Right cardiac atrium (tissue), 5 donors: Measurements from ENCODE around the gene PSMA2. TPM values are rescaled to one million over a fixed set of nuclear protein-coding genes. Genes with fewer than 3 reads are reported as not detected.
"Not testable (repeated sequence)": the region's sequence is repeated elsewhere in the genome, so short reads cannot be mapped to it uniquely, and the experiment has no call there.

Source experiments
- ATAC-seq, 2 donors: fragments of 200-7000 bp; cut with Tn5 transposase; one replicate each; pipeline versions ENCODE4 v1.8.0 to v1.9.1; 2020; ENCODE audit warnings: moderate library complexity in 2 of 2, mild to moderate bottlenecking in 1 of 2
- DNase-seq, 3 donors: peaks; one replicate each; pipeline ENCODE4 v3.0.0-alpha.2; 2020
- H3K27ac ChIP-seq: one replicate; pipeline ENCODE4 v1.5.1; 2013; ENCODE audit warnings: mild to moderate bottlenecking, low read length, control low read depth, moderate library complexity
- H3K27me3 ChIP-seq: one replicate; pipeline ENCODE4 v1.6.1; 2013; ENCODE audit not compliant: control insufficient read depth, insufficient read depth
- H3K4me1 ChIP-seq: one replicate; pipeline ENCODE4 v1.6.1; 2013; ENCODE audit warnings: low read length; ENCODE audit not compliant: control insufficient read depth, insufficient read depth
- H3K4me3 ChIP-seq: one replicate; pipeline ENCODE4 v1.5.1; 2013; ENCODE audit warnings: low read length, control low read depth
- H3K9me3 ChIP-seq: one replicate; pipeline ENCODE4 v1.6.1; 2013; ENCODE audit warnings: low read length; ENCODE audit not compliant: control insufficient read depth
- WGBS: extraction: QIAGEN DNeasy Blood & Tissue Kit; methylation state at CpG from one replicate; pipeline ENCODE4 v1.1.7; 2013; 5-methylcytosine and 5-hydroxymethylcytosine counted together
- intact Hi-C, 4 donors: fragments of 100-400 bp; cut with DNase I; formaldehyde crosslinking; loops; one replicate each; pipeline versions ENCODE4 v1.11.0 to v1.14.0; 2022 to 2023
- polyA plus RNA-seq: library from polyadenylated mRNA; stranded (reverse); fragments of 200-250 nt; gene quantifications from one replicate; pipeline ENCODE4 v1.2.3, GENCODE V29; 2013
- total RNA-seq, 4 donors: library from RNA; stranded (reverse); fragmentation: NEBNext Ultra II Directional; extraction: Animal tissue kit (Norgen Biotek cat#: 25700); gene quantifications; one replicate each; pipeline ENCODE4 v1.2.1, GENCODE V29; 2021
- donor health status: healthy with polysubstance abuse.
- donor health status: DM: no; HTN: yes; CAD: no.
- donor health status: DM: no; HTN: no; CAD: no.
- donor health status: DM: no; HTN: yes; CAD: no; lungs with severe emphysema.
- donor health status: DM: yes; HTN: yes; CAD: no.

Gene PSMA2
- total and polyA plus RNA-seq, 5 donors: 64.4 to 119 (median 77.2) TPM

DNA sequence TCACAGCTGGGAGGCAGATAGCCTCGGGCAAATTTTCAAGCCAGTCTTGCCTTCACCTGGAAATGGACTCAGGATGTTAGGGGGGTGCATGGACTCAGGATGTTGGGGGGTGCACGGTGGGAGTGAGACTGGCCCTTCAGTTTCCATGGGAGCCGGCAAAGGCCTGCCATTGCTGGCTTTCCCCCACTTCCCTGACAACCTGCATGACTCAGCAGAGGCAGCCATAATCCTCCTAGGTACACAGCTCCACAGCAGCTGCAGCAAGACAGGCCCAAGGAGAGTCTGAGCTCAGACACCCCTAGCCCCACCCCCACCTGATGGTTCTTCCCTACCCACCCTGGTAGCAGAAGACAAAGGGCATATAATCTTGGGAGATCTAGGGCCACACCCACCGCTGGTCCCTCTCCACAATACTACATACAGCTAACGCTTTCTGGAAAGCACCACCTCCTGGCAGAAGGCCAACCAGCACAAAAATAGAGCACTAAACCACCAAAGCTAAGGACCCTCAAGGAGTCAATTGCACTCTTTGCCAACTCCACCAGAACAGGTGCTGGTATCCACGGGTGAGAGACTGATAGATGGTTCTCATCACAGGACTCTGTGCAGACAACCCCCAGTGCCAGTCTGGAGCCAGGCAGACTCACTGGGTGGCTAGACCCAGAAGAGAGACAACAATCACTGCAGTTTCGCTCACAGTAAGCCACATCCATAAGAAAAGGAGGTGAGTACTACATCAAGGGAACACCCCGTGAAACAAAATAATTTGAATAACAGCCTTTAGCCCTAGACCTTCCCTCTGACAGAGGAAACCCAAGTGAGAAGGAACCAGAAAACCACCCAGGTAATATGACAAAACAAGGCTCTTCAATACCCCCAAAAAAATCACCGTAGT is 38.4 kb downstream of the PSMA2 start:
- intact Hi-C loops: no loop called here
- 73% methylated on average over 9 of the region's 9 CpGs for WGBS
- no peaks in the 10 kb centered on the region for H3K27me3 ChIP-seq
- no peak overlapping the region for H3K4me3 ChIP-seq
- H3K27ac ChIP-seq: no peak overlapping the region
- DNase-seq (no peak), ATAC-seq (no peak)
- H3K4me1 ChIP-seq: no peaks in the 10 kb centered on the region
- no peaks in the 10 kb centered on the region for H3K9me3 ChIP-seq

DNA sequence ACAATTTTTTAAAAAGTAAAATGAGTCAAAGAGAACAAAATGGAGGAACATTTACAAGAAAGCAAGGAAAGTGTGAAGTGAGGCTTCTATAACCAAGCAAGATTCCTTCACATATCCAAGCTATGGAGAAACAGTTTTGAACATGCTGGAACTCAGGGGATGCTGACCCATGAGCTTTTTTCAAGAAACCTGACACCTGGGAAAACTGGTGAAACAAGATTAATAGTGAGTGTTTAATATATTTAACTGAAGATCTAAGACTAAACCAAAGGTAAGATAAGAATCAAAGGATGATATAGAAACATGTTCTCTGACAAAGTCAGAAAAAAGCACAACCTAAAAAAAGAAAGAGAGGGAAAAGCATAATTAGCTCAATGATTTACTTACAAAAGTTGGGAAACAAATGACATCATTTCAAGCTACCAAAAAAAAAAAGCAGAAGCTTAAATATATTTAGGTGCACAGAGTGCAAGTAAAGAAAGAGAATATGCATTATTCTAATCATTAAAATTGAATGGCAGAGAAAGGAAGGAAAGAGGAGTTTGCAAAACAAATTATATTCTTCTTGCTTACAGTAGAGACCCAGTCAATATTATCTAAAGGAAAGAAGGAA is 45.0 kb downstream of the PSMA2 start:
- Histone ChIP-seq H3K4me3 (no peak overlapping the region), H3K27me3 (no peaks in the 10 kb centered on the region), H3K4me1 (no peaks in the 10 kb centered on the region), H3K27ac (no peak overlapping the region), H3K9me3 (no peaks in the 10 kb centered on the region)
- DNase-seq (no peak), ATAC-seq (no peak)
- intact Hi-C loops: no loop called here

DNA sequence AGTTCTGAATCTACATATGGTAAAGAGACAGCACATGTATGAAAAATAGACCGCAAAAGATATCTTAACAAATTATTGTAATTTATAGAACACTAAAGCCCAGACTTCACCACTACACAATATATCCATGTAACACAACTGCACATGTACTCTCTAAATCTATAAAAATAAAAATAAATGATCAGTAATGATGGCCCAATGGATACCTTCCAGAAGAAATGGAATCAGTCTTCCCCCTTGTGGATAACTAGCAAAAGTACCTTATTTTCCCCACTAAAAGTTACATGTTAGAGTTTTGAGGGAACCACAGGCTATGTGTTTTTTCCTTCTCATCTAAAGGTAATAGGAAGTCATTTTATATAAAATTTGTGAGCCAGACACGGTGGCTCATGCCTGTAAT is 45.8 kb downstream of the PSMA2 start:
- Histone ChIP-seq H3K27me3 (no peaks in the 10 kb centered on the region), H3K4me1 (no peaks in the 10 kb centered on the region), H3K9me3 (no peaks in the 10 kb centered on the region), H3K27ac (no peak overlapping the region), H3K4me3 (no peak overlapping the region)
- no peak for ATAC-seq
- DNase-seq: no peak
- intact Hi-C loops: no loop called here
- WGBS: 83% methylated on average over 2 of the region's 2 CpGs

DNA sequence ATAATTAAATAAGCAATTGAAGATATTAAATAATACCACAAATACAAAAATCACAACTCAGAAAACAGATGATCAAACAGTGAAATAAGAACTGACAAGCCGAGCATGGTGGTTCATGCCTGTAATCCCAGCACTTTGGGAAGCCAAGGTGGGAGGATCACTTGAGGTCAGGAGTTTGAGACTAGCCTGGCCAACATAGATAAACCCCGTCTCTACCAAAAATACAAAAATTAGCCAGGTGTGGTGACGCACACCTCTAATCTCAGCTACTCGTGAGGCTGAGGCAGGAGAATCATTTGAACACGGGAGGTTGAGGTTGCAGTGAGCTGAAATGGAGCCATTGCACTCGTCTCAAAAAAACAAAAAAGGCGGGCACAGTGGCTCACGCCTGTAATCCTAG is 46.8 kb downstream of the PSMA2 start:
- H3K9me3 ChIP-seq, H3K27me3 ChIP-seq, ATAC-seq, H3K4me1 ChIP-seq, DNase-seq, H3K27ac ChIP-seq, intact Hi-C loops, H3K4me3 ChIP-seq: not testable (repeated sequence)
- WGBS: 96% methylated on average over 8 of the region's 8 CpGs

DNA sequence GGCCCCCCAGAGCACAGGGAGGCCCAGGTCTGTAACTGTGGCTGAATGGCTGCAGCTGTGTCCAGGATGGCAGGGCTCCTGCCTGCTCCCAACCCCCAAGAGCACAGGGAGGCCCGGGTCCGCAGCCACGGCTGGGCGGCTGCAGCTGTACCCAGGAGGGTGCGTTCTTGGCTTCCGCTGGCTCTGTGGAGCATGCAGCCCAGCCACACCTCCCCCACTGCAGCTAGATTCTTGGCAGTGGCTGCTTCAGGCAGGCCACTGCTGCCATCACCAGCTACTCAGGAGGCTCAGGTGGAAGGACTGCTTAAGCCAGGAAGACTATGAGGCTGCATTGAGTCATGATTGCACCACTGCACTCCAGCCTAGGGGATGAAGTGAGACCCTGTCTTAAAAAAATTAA is 48.0 kb downstream of the PSMA2 start:
- Histone ChIP-seq H3K9me3 (no peaks in the 10 kb centered on the region), H3K27me3 (no peaks in the 10 kb centered on the region), H3K4me1 (no peaks in the 10 kb centered on the region), H3K27ac (no peak overlapping the region), H3K4me3 (no peak overlapping the region)
- DNase-seq (no peak), ATAC-seq (no peak)
- 87% methylated on average over 6 of the region's 6 CpGs for WGBS
- intact Hi-C loops: no loop called here

DNA sequence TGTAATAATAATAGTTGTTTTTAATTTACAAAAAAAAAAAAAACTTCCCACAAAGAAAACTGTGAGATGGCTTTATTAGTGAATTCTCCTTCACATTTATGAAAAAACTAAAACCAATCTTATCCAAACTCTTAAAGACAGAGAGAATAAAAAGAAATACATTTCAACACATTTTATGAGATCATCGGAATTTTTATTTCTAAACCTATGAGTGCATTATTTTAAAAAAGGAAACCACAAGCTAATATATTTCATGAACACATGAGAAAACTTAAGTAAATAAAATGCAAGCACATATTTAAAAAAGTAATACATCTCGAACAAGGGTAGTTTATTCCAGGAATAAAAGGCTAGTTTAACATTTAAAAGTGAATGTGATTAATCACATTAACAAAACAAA is 51.6 kb downstream of the PSMA2 start:
- DNase-seq (no peak), ATAC-seq (no peak)
- H3K4me3 ChIP-seq: no peak overlapping the region
- no peak overlapping the region for H3K27ac ChIP-seq
- no peaks in the 10 kb centered on the region for H3K27me3 ChIP-seq
- no peaks in the 10 kb centered on the region for H3K9me3 ChIP-seq
- no peaks in the 10 kb centered on the region for H3K4me1 ChIP-seq
- intact Hi-C loops: no loop called here
- 76% methylated on average over 2 of the region's 2 CpGs for WGBS

DNA sequence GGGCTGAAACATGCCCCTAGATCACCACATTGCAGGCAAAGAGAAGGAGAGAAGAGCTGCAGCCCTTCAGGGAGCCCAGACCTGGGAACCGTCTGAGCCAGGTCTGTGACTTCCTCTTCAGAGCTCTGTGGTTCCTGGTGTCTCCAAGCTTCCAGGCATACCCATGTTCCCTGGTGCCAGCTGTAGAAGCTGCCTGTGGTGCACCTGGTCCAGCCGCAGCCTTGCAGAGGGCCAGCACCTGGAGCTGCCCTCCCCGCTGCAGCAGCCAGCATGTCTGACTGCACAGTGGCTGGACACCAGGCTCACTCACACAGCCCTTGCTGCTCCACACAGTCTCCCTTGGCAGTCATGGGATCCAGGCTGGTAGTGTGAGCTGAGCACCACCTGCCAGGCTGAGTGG is 53.7 kb downstream of the PSMA2 start:
- intact Hi-C loops: no loop called here
- WGBS: 85% methylated on average over 3 of the region's 3 CpGs
- Histone ChIP-seq H3K4me1 (no peaks in the 10 kb centered on the region), H3K9me3 (no peaks in the 10 kb centered on the region), H3K4me3 (no peak overlapping the region), H3K27ac (no peak overlapping the region), H3K27me3 (no peaks in the 10 kb centered on the region)
- ATAC-seq: peak in 1 of 2 donors; percentile 29
- DNase-seq: no peak

DNA sequence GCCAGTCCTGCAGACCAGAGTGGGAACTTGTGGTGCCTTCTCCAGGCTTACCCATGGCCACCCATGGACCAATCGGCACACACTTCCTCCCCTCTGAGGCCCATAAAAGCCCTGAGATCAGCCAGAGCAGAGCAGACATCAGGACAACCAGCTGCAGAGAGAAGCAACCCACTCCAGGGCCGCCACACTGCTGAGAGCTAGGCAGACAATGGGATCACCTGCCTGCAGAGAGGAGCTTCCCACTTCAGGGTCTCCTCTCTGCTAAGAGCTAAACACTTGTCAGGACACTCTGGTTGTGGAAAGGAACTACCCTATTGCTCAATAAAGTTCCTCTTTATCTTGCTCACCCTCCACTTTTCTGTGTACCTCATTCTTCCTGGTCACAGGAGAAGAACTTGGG is 54.1 kb downstream of the PSMA2 start:
- intact Hi-C loops: no loop called here
- WGBS: 63% methylated on average over 2 of the region's 2 CpGs
- no peak for DNase-seq

DNA sequence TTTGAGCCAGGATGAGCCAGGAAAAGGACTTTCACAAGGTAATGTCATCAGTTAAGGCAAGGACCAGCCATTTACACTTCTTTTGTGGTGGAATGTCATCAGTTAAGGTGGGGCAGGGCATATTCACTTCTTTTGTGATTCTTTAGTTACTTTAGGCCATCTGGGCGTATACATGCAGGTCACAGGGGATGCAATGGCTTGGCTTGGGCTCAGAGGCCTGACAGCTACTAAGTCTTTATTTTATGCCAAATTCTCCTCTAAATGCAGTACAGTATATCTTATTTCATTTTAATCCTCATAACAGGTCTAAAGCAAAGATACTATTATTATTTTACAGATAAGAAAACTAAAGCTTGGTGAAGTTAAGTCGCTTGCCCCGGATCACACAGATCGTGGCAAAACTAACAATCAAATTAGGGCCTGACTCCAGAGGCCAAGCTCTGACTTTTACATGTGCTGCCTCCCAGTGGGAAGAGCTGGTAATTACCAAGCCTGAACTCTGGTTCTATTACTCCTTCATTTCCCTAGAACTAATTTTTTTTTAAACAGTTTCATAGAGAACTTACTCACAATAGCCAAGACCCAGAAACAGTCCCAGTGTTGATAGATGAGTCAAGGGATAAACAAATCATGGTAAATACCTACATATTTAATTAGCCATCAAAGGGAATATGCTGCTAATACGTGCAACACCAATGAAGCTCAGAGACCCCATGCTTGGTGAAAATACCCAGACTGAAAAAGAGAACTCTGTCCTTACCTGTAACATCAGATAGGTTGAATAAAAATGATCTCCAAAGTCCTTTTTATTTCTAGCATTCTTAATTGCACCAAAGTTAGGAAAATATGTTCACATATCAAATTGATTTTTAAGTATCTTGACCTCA is 55.5 kb downstream of the PSMA2 start:
- Histone ChIP-seq H3K27me3 (no peaks in the 10 kb centered on the region), H3K27ac (no peak overlapping the region), H3K4me3 (no peak overlapping the region), H3K9me3 (no peaks in the 10 kb centered on the region), H3K4me1 (no peaks in the 10 kb centered on the region)
- intact Hi-C loops: no loop called here
- WGBS: 37% methylated on average over 5 of the region's 5 CpGs
- DNase-seq: peak in 1 of 3 donors; percentile 65
- ATAC-seq: peak; percentile 47 to 54

More for the DNA sequence above, 54.1 kb downstream of the PSMA2 start:
- Histone ChIP-seq H3K9me3 (no peaks in the 10 kb centered on the region), H3K4me3 (no peak overlapping the region), H3K4me1 (no peaks in the 10 kb centered on the region), H3K27me3 (no peaks in the 10 kb centered on the region), H3K27ac (no peak overlapping the region)
- ATAC-seq: no peak

DNA sequence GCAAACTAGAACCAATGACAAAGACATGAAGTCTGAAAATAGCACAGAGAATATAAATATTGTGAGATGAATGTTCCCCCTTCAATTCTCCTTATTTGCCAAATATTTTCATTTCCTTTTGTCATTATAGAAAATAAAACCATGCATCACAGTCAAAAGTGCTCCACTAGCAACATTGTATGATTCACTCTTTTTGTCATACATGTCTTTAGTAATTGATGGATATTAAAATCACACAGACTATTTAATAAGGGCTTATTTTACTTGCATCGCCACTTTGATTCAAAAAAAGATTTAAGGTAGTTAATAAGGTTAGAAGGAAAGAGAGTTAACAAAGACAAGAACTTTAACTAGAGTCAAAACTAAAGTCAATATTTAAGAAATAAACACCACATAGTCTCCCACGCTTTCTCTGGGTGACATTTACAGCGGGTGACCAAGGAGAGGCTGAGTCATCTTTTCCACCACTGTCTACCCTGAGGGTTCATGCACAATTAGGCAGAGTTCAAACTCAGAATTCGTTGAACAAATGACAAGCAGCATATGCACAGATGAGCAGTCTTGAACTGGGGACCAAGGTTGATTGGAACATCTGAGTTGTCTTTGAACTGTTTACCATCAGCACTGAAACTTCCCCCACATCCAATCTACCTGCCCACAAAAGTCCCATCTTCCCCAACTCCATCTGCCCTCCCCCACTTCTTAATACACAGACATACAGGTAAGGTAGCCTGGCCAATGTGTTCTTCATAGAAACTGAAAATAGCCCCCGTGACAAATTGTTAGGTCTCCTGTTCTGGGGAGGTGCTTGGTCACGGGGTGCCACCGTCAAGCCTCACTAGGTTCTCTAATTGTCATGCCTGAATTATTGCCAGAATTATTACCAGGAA is 62.6 kb downstream of the PSMA2 start:
- no peak for DNase-seq
- Histone ChIP-seq H3K4me3 (no peak overlapping the region), H3K4me1 (no peaks in the 10 kb centered on the region), H3K9me3 (no peaks in the 10 kb centered on the region), H3K27me3 (no peaks in the 10 kb centered on the region), H3K27ac (no peak overlapping the region)
- WGBS: 82% methylated on average over 7 of the region's 7 CpGs
- intact Hi-C loops: no loop called here
- no peak for ATAC-seq
